Kidney epithelial cell (primary cell): Measurements from ENCODE around the gene ASB1. TPM values are rescaled to one million over a fixed set of nuclear protein-coding genes. Genes with fewer than 3 reads are reported as not detected.
"Not testable (repeated sequence)": the region's sequence is repeated elsewhere in the genome, so short reads cannot be mapped to it uniquely, and the experiment has no call there.

Source experiments
- DNase-seq: peaks from one replicate; pipeline ENCODE4 v3.0.0-alpha.2; 2010; ENCODE audit warnings: low read depth
- H3K27me3 ChIP-seq: 2 replicates; pipeline ENCODE4 v1.6.0; 2011; ENCODE audit warnings: low read length; ENCODE audit not compliant: control insufficient read depth, insufficient read depth
- H3K36me3 ChIP-seq: 2 replicates; pipeline ENCODE4 v1.5.1; 2011; ENCODE audit warnings: low read length; ENCODE audit not compliant: control insufficient read depth, insufficient read depth
- H3K4me3 ChIP-seq: 2 replicates; pipeline ENCODE4 v1.5.1; 2011; ENCODE audit warnings: low read depth, mild to moderate bottlenecking, control low read depth, low read length
- total RNA-seq: library from RNA; depleted of rRNA; stranded (reverse); fragments of >200 nt; gene quantifications from 2 replicates; pipeline ENCODE4 v1.2.3, GENCODE V29; 2015
- TF ChIP-seq, protein P1 (sequence below): IDR thresholded peaks from 2 replicates; pipeline ENCODE4 v1.5.1; 2011; ENCODE audit warnings: mild to moderate bottlenecking, moderate library complexity, low read length, control low read depth, inconsistent platforms; ENCODE audit not compliant: insufficient read depth, poor library complexity, severe bottlenecking

The ASB1 gene
- total RNA-seq, 1 donor from 2014 or later: 23.0 TPM

GRCh38 chr2:238399094-238399493 is 27.6 kb upstream of the ASB1 start:
- TF ChIP-seq, protein P1, sequence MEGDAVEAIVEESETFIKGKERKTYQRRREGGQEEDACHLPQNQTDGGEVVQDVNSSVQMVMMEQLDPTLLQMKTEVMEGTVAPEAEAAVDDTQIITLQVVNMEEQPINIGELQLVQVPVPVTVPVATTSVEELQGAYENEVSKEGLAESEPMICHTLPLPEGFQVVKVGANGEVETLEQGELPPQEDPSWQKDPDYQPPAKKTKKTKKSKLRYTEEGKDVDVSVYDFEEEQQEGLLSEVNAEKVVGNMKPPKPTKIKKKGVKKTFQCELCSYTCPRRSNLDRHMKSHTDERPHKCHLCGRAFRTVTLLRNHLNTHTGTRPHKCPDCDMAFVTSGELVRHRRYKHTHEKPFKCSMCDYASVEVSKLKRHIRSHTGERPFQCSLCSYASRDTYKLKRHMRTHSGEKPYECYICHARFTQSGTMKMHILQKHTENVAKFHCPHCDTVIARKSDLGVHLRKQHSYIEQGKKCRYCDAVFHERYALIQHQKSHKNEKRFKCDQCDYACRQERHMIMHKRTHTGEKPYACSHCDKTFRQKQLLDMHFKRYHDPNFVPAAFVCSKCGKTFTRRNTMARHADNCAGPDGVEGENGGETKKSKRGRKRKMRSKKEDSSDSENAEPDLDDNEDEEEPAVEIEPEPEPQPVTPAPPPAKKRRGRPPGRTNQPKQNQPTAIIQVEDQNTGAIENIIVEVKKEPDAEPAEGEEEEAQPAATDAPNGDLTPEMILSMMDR: no peak
- Histone ChIP-seq H3K4me3 (no peak overlapping the region), H3K36me3 (no peaks in the 10 kb centered on the region), H3K27me3 (no peaks in the 10 kb centered on the region)
- DNase-seq: no peak

DNA sequence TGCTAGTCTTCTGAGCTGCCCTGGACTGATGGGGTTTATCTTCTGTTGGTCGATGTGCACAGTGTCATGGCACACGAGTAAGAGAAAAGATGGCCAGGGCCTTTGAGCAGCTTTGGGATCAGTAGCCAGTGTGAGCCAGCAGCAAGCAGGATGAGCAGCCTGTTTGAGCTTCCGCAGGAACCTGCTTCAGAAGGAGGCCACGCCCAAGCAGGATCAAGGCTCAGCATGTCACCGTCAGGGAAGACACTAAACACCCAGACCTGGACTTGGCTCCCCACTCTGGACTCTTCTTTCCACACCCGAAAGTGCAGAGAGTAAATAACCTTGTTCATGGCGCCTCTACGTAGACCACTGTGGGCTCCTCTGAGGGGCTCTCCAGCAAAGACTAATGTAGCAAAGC is 25.2 kb upstream of the ASB1 start:
- no peaks in the 10 kb centered on the region for H3K36me3 ChIP-seq
- no peak for DNase-seq
- no peaks in the 10 kb centered on the region for H3K27me3 ChIP-seq
- H3K4me3 ChIP-seq: no peak overlapping the region
- TF ChIP-seq, protein P1: no peak

DNA sequence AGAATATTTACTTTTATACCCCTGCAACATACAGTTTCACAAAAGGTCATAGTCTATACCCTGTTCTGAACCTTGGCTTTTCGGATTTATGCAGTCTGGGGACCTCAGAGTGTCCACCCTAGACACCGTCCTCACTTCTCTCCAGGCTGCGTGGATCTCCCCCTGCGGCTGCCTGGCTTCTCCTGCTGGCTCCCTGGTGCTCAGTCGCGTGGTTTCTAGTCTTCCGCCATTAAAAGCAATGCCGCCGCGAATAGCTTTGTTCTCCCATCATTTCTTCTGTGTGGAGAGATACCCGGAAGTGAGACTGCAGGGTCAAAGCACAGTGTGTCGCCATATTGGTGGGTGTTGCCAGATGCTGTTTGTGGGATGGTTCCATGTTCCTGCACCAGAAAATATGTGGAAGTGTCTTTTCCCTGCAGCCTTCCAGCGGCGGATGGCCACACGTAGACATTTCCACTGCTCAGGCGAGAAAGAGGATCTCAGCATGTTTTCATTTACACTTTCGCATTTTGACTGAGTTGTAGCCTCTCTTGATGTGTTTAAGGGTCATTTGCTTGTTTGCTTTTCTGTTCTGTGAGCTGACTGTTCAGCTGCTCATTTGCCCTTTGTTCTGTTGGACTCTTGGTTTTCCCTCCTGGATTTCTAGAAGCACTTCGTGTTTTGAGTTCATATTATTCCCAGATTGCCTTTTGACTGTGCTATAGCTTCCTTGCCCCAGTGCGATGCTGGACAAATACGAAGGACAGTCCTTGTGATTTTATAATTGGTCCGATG is 22.9 kb upstream of the ASB1 start:
- no peaks in the 10 kb centered on the region for H3K36me3 ChIP-seq
- TF ChIP-seq, protein P1: no peak
- no peak for DNase-seq
- no peaks in the 10 kb centered on the region for H3K27me3 ChIP-seq
- no peak overlapping the region for H3K4me3 ChIP-seq

- no peaks in the 10 kb centered on the region for H3K27me3 ChIP-seq
- TF ChIP-seq, protein P1: no peak
- no peak for DNase-seq
- no peak overlapping the region for H3K4me3 ChIP-seq
- H3K36me3 ChIP-seq: no peaks in the 10 kb centered on the region
Observed at GRCh38 chr2:238404406-238405216, 22.1 kb upstream of the ASB1 start.

- not testable (repeated sequence) for H3K36me3 ChIP-seq, H3K27me3 ChIP-seq, DNase-seq, H3K4me3 ChIP-seq
Observed at GRCh38 chr2:238405217-238405555, 21.5 kb upstream of the ASB1 start.

- TF ChIP-seq, protein P1: no peak
- H3K4me3 ChIP-seq: no peak overlapping the region
- no peaks in the 10 kb centered on the region for H3K27me3 ChIP-seq
- no peak for DNase-seq
- H3K36me3 ChIP-seq: no peaks in the 10 kb centered on the region
Observed at GRCh38 chr2:238406221-238406997, 20.3 kb upstream of the ASB1 start.
